ENCODE data around the gene SLC16A5.

SLC16A5 gene

GRCh38 chr17:75113798-75114551 lies 26.2 kb downstream of the SLC16A5 start (continued):
- TF ChIP-seq POU6F1 (CRISPR knock-in tag; IDR thresholded peaks at IDR 0.05; ENCODE audit: borderline replicate concordance, low read depth) = no peak
- no peak for TF ChIP-seq ZNF8 (CRISPR knock-in tag; IDR thresholded peaks at IDR 0.05)
- TF ChIP-seq ZC3H10 (CRISPR knock-in tag; IDR thresholded peaks at IDR 0.05) = no peak
- TF ChIP-seq ZNF70 (CRISPR knock-in tag; IDR thresholded peaks at IDR 0.05) = no peak

- ATAC-seq = no peak
- no peak for TF ChIP-seq ZNF8 (CRISPR knock-in tag; IDR thresholded peaks at IDR 0.05)
- no peak for TF ChIP-seq ZNF565 (CRISPR knock-in tag; conservative IDR thresholded peaks at IDR 0.05; ENCODE audit: low read depth)
- no peak for TF ChIP-seq ZFP30 (CRISPR knock-in tag; IDR thresholded peaks at IDR 0.05)
- no peak for TF ChIP-seq ZFP3 (CRISPR knock-in tag; IDR thresholded peaks at IDR 0.05)
- TF ChIP-seq SNAI2 (CRISPR knock-in tag; IDR thresholded peaks at IDR 0.05) = no peak
- no peak for TF ChIP-seq ZNF70 (CRISPR knock-in tag; IDR thresholded peaks at IDR 0.05)
- no peak for TF ChIP-seq ZC3H10 (CRISPR knock-in tag; IDR thresholded peaks at IDR 0.05)
- TF ChIP-seq PATZ1 (CRISPR knock-in tag; IDR thresholded peaks at IDR 0.05; ENCODE audit: borderline replicate concordance) = no peak
- TF ChIP-seq OSR1 (CRISPR knock-in tag; IDR thresholded peaks at IDR 0.05) = no peak
- TF ChIP-seq TSHZ2 (CRISPR knock-in tag; IDR thresholded peaks at IDR 0.05) = no peak
- TF ChIP-seq CREB5 (CRISPR knock-in tag; IDR thresholded peaks at IDR 0.05; ENCODE audit: low read depth) = no peak
- TF ChIP-seq PPARA (CRISPR knock-in tag; IDR thresholded peaks at IDR 0.05; ENCODE audit: borderline replicate concordance) = no peak
- no peak for TF ChIP-seq POU6F1 (CRISPR knock-in tag; IDR thresholded peaks at IDR 0.05; ENCODE audit: borderline replicate concordance, low read depth)
- TF ChIP-seq CSRNP3 (CRISPR knock-in tag; IDR thresholded peaks at IDR 0.05) = no peak
- no peak for TF ChIP-seq BACH2 (CRISPR knock-in tag; IDR thresholded peaks at IDR 0.05; ENCODE audit: borderline replicate concordance)
- no peak for TF ChIP-seq CSDC2 (CRISPR knock-in tag; IDR thresholded peaks at IDR 0.05)
Observed at GRCh38 chr17:75114552-75115314, 27.0 kb downstream of the SLC16A5 start.

- TF ChIP-seq ZNF8 (CRISPR knock-in tag; IDR thresholded peaks at IDR 0.05) (no peak), ZNF70 (CRISPR knock-in tag; IDR thresholded peaks at IDR 0.05) (no peak), ZNF565 (CRISPR knock-in tag; conservative IDR thresholded peaks at IDR 0.05; ENCODE audit: low read depth) (no peak), PATZ1 (CRISPR knock-in tag; IDR thresholded peaks at IDR 0.05; ENCODE audit: borderline replicate concordance) (no peak), POU6F1 (CRISPR knock-in tag; IDR thresholded peaks at IDR 0.05; ENCODE audit: borderline replicate concordance, low read depth) (no peak), CSDC2 (CRISPR knock-in tag; IDR thresholded peaks at IDR 0.05) (no peak), ARNTL (CRISPR knock-in tag; IDR thresholded peaks at IDR 0.05; ENCODE audit: borderline replicate concordance, low read depth) (no peak), CREB5 (CRISPR knock-in tag; IDR thresholded peaks at IDR 0.05; ENCODE audit: low read depth) (no peak)
- ATAC-seq = no peak
Observed at GRCh38 chr17:75115555-75115954, 27.8 kb downstream of the SLC16A5 start.

Measured in SK-N-SH treated with all-trans-retinoic acid at 6 μM for 48 hours (cell line).